AG08396 (cell line): ENCODE data around the gene B3GAT1.
A peak's percentile ranks its signal among the peaks of the same experiment; 100 is the strongest.

Experiments
- DNase-seq: peaks from one replicate; pipeline ENCODE4 v3.0.0; 2012; ENCODE audit warnings: low spot score, mixed read lengths

The B3GAT1 gene

GRCh38 chr11:134333312-134333711, 78.7 kb downstream of the B3GAT1 start:
- DNase-seq, result no peak

- no peak for DNase-seq
Measured at GRCh38 chr11:134332782-134333181, 79.3 kb downstream of the B3GAT1 start.

- no peak for DNase-seq
Measured at GRCh38 chr11:134332189-134332631, 79.8 kb downstream of the B3GAT1 start.

DNA sequence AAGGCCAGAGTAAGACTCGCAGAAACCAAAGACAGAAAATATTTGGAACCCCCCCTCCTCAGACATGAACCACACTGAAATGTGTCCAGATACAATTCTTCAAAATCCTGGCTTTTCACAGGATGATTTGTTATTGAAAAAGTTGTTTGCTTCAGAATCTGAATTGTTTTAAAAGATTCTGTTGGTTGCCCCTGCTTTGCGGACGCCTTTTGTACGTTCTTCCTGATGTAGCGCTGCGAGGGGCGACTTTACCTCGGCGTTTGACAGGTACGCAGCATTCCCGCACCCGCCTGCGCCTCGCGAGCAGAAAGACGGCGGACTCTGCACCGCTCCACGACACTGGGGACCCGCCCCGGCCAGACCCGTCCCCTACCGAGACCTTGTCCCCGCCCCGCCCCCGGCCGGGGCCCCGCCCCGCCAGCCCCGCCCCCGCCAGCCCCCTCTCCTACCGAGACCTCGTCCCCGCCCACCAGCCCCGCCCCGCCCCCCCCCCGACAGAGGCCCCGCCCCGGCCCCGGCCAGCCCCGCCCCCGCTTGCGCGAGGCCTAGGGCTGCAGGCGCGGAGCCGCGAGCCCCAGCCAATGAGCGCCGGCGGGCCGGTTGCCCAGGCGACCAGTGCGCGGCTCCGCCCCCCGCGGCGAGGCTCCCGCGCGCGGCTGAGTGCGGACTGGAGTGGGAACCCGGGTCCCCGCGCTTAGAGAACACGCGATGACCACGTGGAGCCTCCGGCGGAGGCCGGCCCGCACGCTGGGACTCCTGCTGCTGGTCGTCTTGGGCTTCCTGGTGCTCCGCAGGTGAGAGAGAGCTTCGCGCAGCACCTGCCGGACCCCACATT, 80.5 kb downstream of the B3GAT1 start, which contains the start of gene GLB1L2:
Gene GLB1L2, plus strand, starts transcription at position 635 of the 835 bp plus-strand sequence. Its CDS starts 74 bp downstream, at position 709.
- DNase-seq, result peak; percentile 84

- DNase-seq, result no peak
Measured at GRCh38 chr11:134330611-134331353, 81.3 kb downstream of the B3GAT1 start.
